A549 (cell line): ENCODE results near the gene COL12A1. TPM values are rescaled to one million over a fixed set of nuclear protein-coding genes. Genes with fewer than 3 reads are reported as not detected.

Source experiments
- ATAC-seq, 2 experiments: fragments of 200-7000 bp in 1 of 2; fragments of >200 bp in 1 of 2; cut with Nextera tagmentation in 1 of 2; cut with Tn5 transposase in 1 of 2; 3 replicates each; pipeline versions ENCODE4 v1.8.0 to v1.9.1; 2018 to 2020; ENCODE audit warnings: mild to moderate bottlenecking in 1 of 2, moderate library complexity in 1 of 2
- CTCF ChIA-PET: fragments of 300-600 bp; sonication (Branson Sonifier 250); formaldehyde crosslinking; extraction: SDS; loops from one replicate; lab custom pipeline; 2021; ENCODE audit warnings: antibody characterized with exemption, inconsistent platforms; lab: Yijun Ruan, JAX
- POLR2A ChIA-PET: fragments of 350-600 bp; formaldehyde crosslinking; extraction: SDS; loops from one replicate; lab custom pipeline; 2021; ENCODE audit warnings: antibody characterized with exemption, inconsistent platforms; lab: Yijun Ruan, JAX
- DNase-seq, 2 experiments: peaks; one replicate each; pipeline versions ENCODE4 v3.0.0 to v3.0.0-alpha.2; 2011 to 2016; ENCODE audit warnings: low read depth in 1 of 2, low spot score in 1 of 2
- FAIRE-seq: peaks from 2 replicates; lab custom pipeline; 2011; peaks lifted over from hg19 to GRCh38; lab: Jason Lieb, UNC
- H3K27ac ChIP-seq, 2 experiments: fragments of >200 bp; sonication (Bioruptor Twin); formaldehyde crosslinking; 3 replicates each; pipeline ENCODE4 v1.5.1; 2016 to 2017
- H3K4me1 ChIP-seq: fragments of >200 bp; sonication (Bioruptor Twin); formaldehyde crosslinking; 3 replicates; pipeline ENCODE4 v1.6.1; 2016
- H3K4me2 ChIP-seq: fragments of >200 bp; sonication (Bioruptor Twin); formaldehyde crosslinking; 3 replicates; pipeline ENCODE4 v1.6.1; 2016
- H3K4me3 ChIP-seq: fragments of >200 bp; sonication (Bioruptor Twin); formaldehyde crosslinking; 3 replicates; pipeline ENCODE4 v1.5.1; 2016
- H3K9me3 ChIP-seq: fragments of >200 bp; sonication (Bioruptor Twin); formaldehyde crosslinking; 3 replicates; pipeline ENCODE4 v1.6.1; 2016
- CEBPB ChIP-seq, 2 experiments: fragments of >200 bp in 1 of 2; sonication (Bioruptor Twin) in 1 of 2; formaldehyde crosslinking in 1 of 2; IDR thresholded peaks; 2 replicates each; pipeline ENCODE4 v1.6.1; 2012 to 2016
- CHD2 ChIP-seq: fragments of 150-350 bp; IDR thresholded peaks from 2 replicates; pipeline ENCODE4 v1.6.1; 2014; ENCODE audit warnings: low read length; ENCODE audit not compliant: partially characterized antibody
- CHD4 ChIP-seq: fragments of 200-600 bp; sonication (generic); IDR thresholded peaks from 2 replicates; pipeline ENCODE4 v1.6.1; 2016; ENCODE audit warnings: antibody characterized with exemption, mild to moderate bottlenecking, borderline replicate concordance
- FOSB ChIP-seq: fragments of 250-450 bp; sonication (Bioruptor Pico); IDR thresholded peaks from 2 replicates; pipeline ENCODE4 v1.5.0; 2020; ENCODE audit warnings: mild to moderate bottlenecking, moderate library complexity
- HDAC2 ChIP-seq: fragments of 200-600 bp; sonication (generic); IDR thresholded peaks from 2 replicates; pipeline ENCODE4 v1.6.1; 2016
- HOXA7 ChIP-seq: fragments of 250-450 bp; sonication (Bioruptor Pico); IDR thresholded peaks from 2 replicates; pipeline ENCODE4 v1.5.0; 2020; ENCODE audit warnings: mild to moderate bottlenecking, moderate library complexity
- JUNB ChIP-seq: fragments of >200 bp; sonication (Bioruptor Twin); formaldehyde crosslinking; IDR thresholded peaks from 2 replicates; pipeline ENCODE4 v1.6.1; 2016
- MAFK ChIP-seq: fragments of 450-650 bp; IDR thresholded peaks from 2 replicates; pipeline ENCODE4 v1.6.1; 2014; ENCODE audit not compliant: partially characterized antibody
- RAD21 ChIP-seq, 2 experiments: fragments of >200 bp in 1 of 2; sonication (Bioruptor Twin) in 1 of 2; formaldehyde crosslinking in 1 of 2; IDR thresholded peaks in 1 of 2; conservative IDR thresholded peaks in 1 of 2; 2 replicates in 1 of 2; 3 replicates in 1 of 2; pipeline ENCODE4 v1.6.1; 2012 to 2018; ENCODE audit warnings: inconsistent platforms in 1 of 2
- RARB ChIP-seq: fragments of 250-450 bp; sonication (Bioruptor Pico); IDR thresholded peaks from 2 replicates; pipeline ENCODE4 v1.8.0; 2021; ENCODE audit warnings: mild to moderate bottlenecking, moderate library complexity
- SMC3 ChIP-seq: fragments of >200 bp; sonication (Bioruptor Twin); formaldehyde crosslinking; IDR thresholded peaks from 3 replicates; pipeline ENCODE4 v1.6.1; 2018; ENCODE audit warnings: inconsistent platforms
- TFCP2L1 ChIP-seq: fragments of 250-450 bp; sonication (Bioruptor Pico); IDR thresholded peaks from 2 replicates; pipeline ENCODE4 v1.5.0; 2021; ENCODE audit warnings: mild to moderate bottlenecking
- WGBS: methylation state at CpG from one replicate; pipeline ENCODE4 v1.1.6; 2017; ENCODE audit errors: missing lambda C conversion rate; 5-methylcytosine and 5-hydroxymethylcytosine counted together
- polyA plus RNA-seq, 4 experiments: library from polyadenylated mRNA; depleted of rRNA in 3 of 4; stranded (reverse); fragments of >200 nt; fragmentation: RNase III in 1 of 4; extraction: RNeasy Plus Mini Kit Qiagen cat#74134 plus additional on column Dnase treatment in 1 of 4; gene quantifications; 2 replicates in 3 of 4; 3 replicates in 1 of 4; pipeline ENCODE4 v1.2.3, GENCODE V29; 2011 to 2017
- TF ChIP-seq, protein P1 (sequence below): IDR thresholded peaks from 2 replicates; pipeline ENCODE4 v1.6.1; 2012; ENCODE audit warnings: low read depth, borderline replicate concordance
- TF ChIP-seq, protein P2 (sequence below): fragments of >200 bp; sonication (Bioruptor Twin); formaldehyde crosslinking; IDR thresholded peaks from 3 replicates; pipeline ENCODE4 v1.5.1; 2016
- TF ChIP-seq, protein P3 (sequence below): fragments of 150-350 bp; IDR thresholded peaks from 2 replicates; pipeline ENCODE4 v1.6.1; 2014; ENCODE audit warnings: low read depth, mild to moderate bottlenecking, low read length

The COL12A1 gene
- polyA plus RNA-seq, 2 of the 4 experiments (the other 2 are of a cell fraction): 6.3 to 11.2 TPM

GRCh38 chr6:75208298-75209183 lies 2.7 kb upstream of the COL12A1 start:
- no peak for FAIRE-seq
- H3K4me3 ChIP-seq: 0 out of 3 replicates have a peak overlapping the region, but pooled peaks have one; percentile 11

DNA sequence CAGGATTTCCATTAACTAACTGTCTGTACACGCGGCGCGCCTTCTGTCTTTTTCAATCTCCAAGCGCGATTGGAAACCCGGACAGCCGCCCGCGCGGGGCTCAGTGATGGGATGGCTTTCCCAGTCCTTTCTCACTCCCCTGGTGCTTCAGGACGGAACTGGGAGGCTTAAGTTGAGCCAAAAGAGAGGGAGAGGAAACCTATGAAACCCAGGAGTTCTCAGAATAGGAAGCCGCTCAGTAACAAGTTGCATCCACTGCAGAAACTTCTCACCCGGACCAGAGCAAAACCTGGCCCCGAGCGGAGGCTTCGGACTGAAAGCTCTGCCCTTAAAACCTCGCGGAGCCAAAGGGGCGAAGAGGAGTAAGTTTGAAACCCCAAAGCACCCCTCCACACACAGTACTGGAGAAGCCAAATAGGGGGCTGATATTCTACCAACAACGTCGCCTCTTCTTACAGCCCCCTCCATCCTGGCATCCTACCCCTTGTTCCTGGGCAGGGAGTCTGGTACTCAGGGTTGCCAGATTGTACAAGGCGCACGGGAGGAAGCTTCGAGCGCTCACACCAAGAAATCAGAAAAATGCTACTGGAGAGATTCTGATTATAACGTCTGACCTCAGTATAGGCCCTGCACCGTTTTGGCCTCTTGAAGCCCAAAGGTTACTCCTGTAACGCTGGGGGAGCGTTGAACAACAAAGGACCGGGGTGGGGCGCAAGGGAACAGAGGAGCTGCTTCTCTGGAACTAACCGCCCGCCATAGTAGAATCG lies 906 bp upstream of the COL12A1 start:
- Histone ChIP-seq H3K4me2 (peak overlapping the region; percentile 96), H3K27ac (peak overlapping the region in 1 of 2 experiments; percentile 83; a peak in 2 of 6 replicates), H3K9me3 (no peaks in the 10 kb centered on the region)
- FAIRE-seq: no peak
- CTCF ChIA-PET: interaction anchor here (1.5 to 10.4 kb wide), 8 partner anchors 13 to 1531 kb away, joined by 3 to 84 read pairs (median 16); no protein-coding TSS in a partner anchor
- TF ChIP-seq FOSB (CRISPR knock-in tag) (no peak), RARB (no peak), CHD4 (no peak), HOXA7 (CRISPR knock-in tag) (no peak), HDAC2 (no peak), CEBPB (IDR thresholded peaks at IDR 0.05) (no peak), JUNB (no peak), TFCP2L1 (CRISPR knock-in tag) (no peak), CHD2 (no peak)
- TF ChIP-seq, protein P1, sequence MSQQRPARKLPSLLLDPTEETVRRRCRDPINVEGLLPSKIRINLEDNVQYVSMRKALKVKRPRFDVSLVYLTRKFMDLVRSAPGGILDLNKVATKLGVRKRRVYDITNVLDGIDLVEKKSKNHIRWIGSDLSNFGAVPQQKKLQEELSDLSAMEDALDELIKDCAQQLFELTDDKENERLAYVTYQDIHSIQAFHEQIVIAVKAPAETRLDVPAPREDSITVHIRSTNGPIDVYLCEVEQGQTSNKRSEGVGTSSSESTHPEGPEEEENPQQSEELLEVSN: no peak
- TF ChIP-seq, protein P2, sequence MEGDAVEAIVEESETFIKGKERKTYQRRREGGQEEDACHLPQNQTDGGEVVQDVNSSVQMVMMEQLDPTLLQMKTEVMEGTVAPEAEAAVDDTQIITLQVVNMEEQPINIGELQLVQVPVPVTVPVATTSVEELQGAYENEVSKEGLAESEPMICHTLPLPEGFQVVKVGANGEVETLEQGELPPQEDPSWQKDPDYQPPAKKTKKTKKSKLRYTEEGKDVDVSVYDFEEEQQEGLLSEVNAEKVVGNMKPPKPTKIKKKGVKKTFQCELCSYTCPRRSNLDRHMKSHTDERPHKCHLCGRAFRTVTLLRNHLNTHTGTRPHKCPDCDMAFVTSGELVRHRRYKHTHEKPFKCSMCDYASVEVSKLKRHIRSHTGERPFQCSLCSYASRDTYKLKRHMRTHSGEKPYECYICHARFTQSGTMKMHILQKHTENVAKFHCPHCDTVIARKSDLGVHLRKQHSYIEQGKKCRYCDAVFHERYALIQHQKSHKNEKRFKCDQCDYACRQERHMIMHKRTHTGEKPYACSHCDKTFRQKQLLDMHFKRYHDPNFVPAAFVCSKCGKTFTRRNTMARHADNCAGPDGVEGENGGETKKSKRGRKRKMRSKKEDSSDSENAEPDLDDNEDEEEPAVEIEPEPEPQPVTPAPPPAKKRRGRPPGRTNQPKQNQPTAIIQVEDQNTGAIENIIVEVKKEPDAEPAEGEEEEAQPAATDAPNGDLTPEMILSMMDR: no peak
- TF ChIP-seq, all 56 proteins: peak for 0
- ATAC-seq (no peak), DNase-seq (no peak)
- H3K4me3 ChIP-seq: peak overlapping the region; percentile 56; the same call in 2 of the 3 replicates
- 92% methylated on average over 35 of the region's 35 CpGs for WGBS
- POLR2A ChIA-PET: interaction anchor here (1.7 kb wide), 1 partner anchor 1113 kb away, joined by 3 read pairs; no protein-coding TSS in a partner anchor
- H3K4me1 ChIP-seq: peaks cover 8% of the 10 kb centered on the region; the same call in 2 of the 3 replicates

More at GRCh38 chr6:75208298-75209183, 2.7 kb upstream of the COL12A1 start:
- Histone ChIP-seq H3K4me1 (peaks cover 10% of the 10 kb centered on the region; the same call in 2 of the 3 replicates), H3K9me3 (no peaks in the 10 kb centered on the region), H3K27ac (0 out of 6 replicates have a peak overlapping the region, but pooled peaks of 1 of the 2 experiments have one; percentile 48), H3K4me2 (peak overlapping the region; percentile 71)
- POLR2A ChIA-PET: no interaction called here
- WGBS: 29% methylated on average over 30 of the region's 33 CpGs
- peak; percentile 36 to 77 for ATAC-seq
- CTCF ChIA-PET: interaction anchor here (0.5 to 10.4 kb wide), 69 partner anchors 9 to 1686 kb away, joined by 3 to 86 read pairs (median 4); partner anchors contain the start of gene COX7A2
- peak; percentile 49 to 62 for DNase-seq
- TF ChIP-seq RAD21 (conservative IDR thresholded peaks at IDR 0.05 in 1 of 2, IDR thresholded peaks at IDR 0.05 in 1 of 2) (peak; percentile 93), MAFK (no peak), SMC3 (peak; percentile 79)
- TF ChIP-seq, protein P3, sequence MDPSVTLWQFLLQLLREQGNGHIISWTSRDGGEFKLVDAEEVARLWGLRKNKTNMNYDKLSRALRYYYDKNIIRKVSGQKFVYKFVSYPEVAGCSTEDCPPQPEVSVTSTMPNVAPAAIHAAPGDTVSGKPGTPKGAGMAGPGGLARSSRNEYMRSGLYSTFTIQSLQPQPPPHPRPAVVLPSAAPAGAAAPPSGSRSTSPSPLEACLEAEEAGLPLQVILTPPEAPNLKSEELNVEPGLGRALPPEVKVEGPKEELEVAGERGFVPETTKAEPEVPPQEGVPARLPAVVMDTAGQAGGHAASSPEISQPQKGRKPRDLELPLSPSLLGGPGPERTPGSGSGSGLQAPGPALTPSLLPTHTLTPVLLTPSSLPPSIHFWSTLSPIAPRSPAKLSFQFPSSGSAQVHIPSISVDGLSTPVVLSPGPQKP: no peak
- TF ChIP-seq, protein P2: peak; percentile 83
- TF ChIP-seq, all 56 proteins: peak for 3
